H9 (cell line): ENCODE results near the gene SHMT1. TPM values are rescaled to one million over a fixed set of nuclear protein-coding genes. Genes with fewer than 3 reads are reported as not detected.
A peak's percentile ranks its signal among the peaks of the same experiment; 100 is the strongest.

Experiments used
- DNase-seq: peaks from one replicate; pipeline ENCODE4 v3.0.0-alpha.2; 2017
- H2AFZ ChIP-seq: one replicate; pipeline ENCODE4 v1.6.1; 2013; ENCODE audit warnings: mild to moderate bottlenecking, low read length, control low read depth, moderate library complexity
- H2AK5ac ChIP-seq: 2 replicates; pipeline ENCODE4 v1.6.1; 2013; ENCODE audit warnings: low read length, control low read depth, mixed read lengths; ENCODE audit not compliant: insufficient read length
- H2BK120ac ChIP-seq: one replicate; pipeline ENCODE4 v1.6.1; 2013; ENCODE audit warnings: low read depth, mild to moderate bottlenecking, low read length, control low read depth, inconsistent platforms; ENCODE audit not compliant: poor library complexity, severe bottlenecking
- H2BK12ac ChIP-seq: 2 replicates; pipeline ENCODE4 v1.6.1; 2013; ENCODE audit warnings: low read length, control low read depth, mixed read lengths, low read depth; ENCODE audit not compliant: insufficient read length
- H2BK15ac ChIP-seq: 2 replicates; pipeline ENCODE4 v1.6.1; 2013; ENCODE audit warnings: low read depth, low read length, control low read depth
- H2BK20ac ChIP-seq: one replicate; pipeline ENCODE4 v1.6.1; 2013; ENCODE audit warnings: low read depth, mild to moderate bottlenecking, low read length, control low read depth, inconsistent platforms; ENCODE audit not compliant: poor library complexity, severe bottlenecking
- H2BK5ac ChIP-seq: 2 replicates; pipeline ENCODE4 v1.6.1; 2013; ENCODE audit warnings: low read length, control low read depth, mixed read lengths; ENCODE audit not compliant: insufficient read length
- H3K14ac ChIP-seq: 2 replicates; pipeline ENCODE4 v1.6.1; 2013; ENCODE audit warnings: low read length, control low read depth; ENCODE audit not compliant: insufficient read depth
- H3K18ac ChIP-seq: 2 replicates; pipeline ENCODE4 v1.6.1; 2013; ENCODE audit warnings: low read depth, mild to moderate bottlenecking, mixed read lengths, low read length, control low read depth; ENCODE audit not compliant: insufficient read length
- H3K23ac ChIP-seq: 2 replicates; pipeline ENCODE4 v1.6.1; 2013; ENCODE audit warnings: low read length, control low read depth, mixed read lengths, low read depth; ENCODE audit not compliant: insufficient read length
- H3K23me2 ChIP-seq: 2 replicates; pipeline ENCODE4 v1.6.1; 2013; ENCODE audit warnings: low read depth, mild to moderate bottlenecking, mixed read lengths, low read length, control low read depth; ENCODE audit not compliant: insufficient read length, poor library complexity, severe bottlenecking
- H3K27ac ChIP-seq: 2 replicates; pipeline ENCODE4 v1.5.1; 2013; ENCODE audit warnings: low read length, control low read depth, mixed read lengths, low read depth; ENCODE audit not compliant: insufficient read length
- H3K27me3 ChIP-seq: 2 replicates; pipeline ENCODE4 v1.6.1; 2013; ENCODE audit warnings: low read length, control low read depth, inconsistent platforms; ENCODE audit not compliant: insufficient read depth
- H3K4ac ChIP-seq: 2 replicates; pipeline ENCODE4 v1.6.1; 2013; ENCODE audit warnings: low read depth, mild to moderate bottlenecking, control low read depth, inconsistent platforms, low read length, moderate library complexity
- H3K4me1 ChIP-seq: 2 replicates; pipeline ENCODE4 v1.6.1; 2013; ENCODE audit warnings: low read length, control low read depth, inconsistent platforms; ENCODE audit not compliant: insufficient read depth
- H3K4me2 ChIP-seq: 2 replicates; pipeline ENCODE4 v1.6.1; 2013; ENCODE audit warnings: low read length, control low read depth, mixed read lengths; ENCODE audit not compliant: insufficient read length, insufficient read depth
- H3K56ac ChIP-seq: 2 replicates; pipeline ENCODE4 v1.6.1; 2013; ENCODE audit warnings: low read depth, mild to moderate bottlenecking, mixed read lengths, low read length, control low read depth; ENCODE audit not compliant: insufficient read length
- H3K79me1 ChIP-seq: 2 replicates; pipeline ENCODE4 v1.6.1; 2013; ENCODE audit warnings: low read depth, mild to moderate bottlenecking, moderate library complexity, low read length, control low read depth, inconsistent platforms; ENCODE audit not compliant: insufficient read depth, poor library complexity, severe bottlenecking
- H3K79me2 ChIP-seq: 2 replicates; pipeline ENCODE4 v1.6.1; 2013; ENCODE audit warnings: low read length, control low read depth, inconsistent platforms; ENCODE audit not compliant: insufficient read depth
- H3K9ac ChIP-seq: 2 replicates; pipeline ENCODE4 v1.6.1; 2013; ENCODE audit warnings: low read length, control low read depth, mixed read lengths; ENCODE audit not compliant: insufficient read length; ENCODE audit errors: extremely low read depth
- H3K9me3 ChIP-seq: one replicate; pipeline ENCODE4 v1.6.1; 2013; ENCODE audit warnings: low read depth, low read length, inconsistent platforms; ENCODE audit not compliant: control insufficient read depth
- H3T11ph ChIP-seq: one replicate; pipeline ENCODE4 v1.6.1; 2013; ENCODE audit warnings: mild to moderate bottlenecking, low read length, control low read depth, inconsistent platforms
- H4K20me1 ChIP-seq: one replicate; pipeline ENCODE4 v1.6.1; 2013; ENCODE audit not compliant: control insufficient read depth, insufficient read length, insufficient read depth
- H4K5ac ChIP-seq: 2 replicates; pipeline ENCODE4 v1.6.1; 2013; ENCODE audit warnings: low read depth, mild to moderate bottlenecking, mixed read lengths, low read length, control low read depth; ENCODE audit not compliant: insufficient read length
- H4K8ac ChIP-seq: replicated peaks from 2 replicates; pipeline ENCODE4 v1.6.1; 2013; ENCODE audit warnings: low read length, control low read depth, mixed read lengths, low read depth; ENCODE audit not compliant: insufficient read length
- H4K91ac ChIP-seq: 2 replicates; pipeline ENCODE4 v1.6.1; 2013; ENCODE audit warnings: low read depth, mild to moderate bottlenecking, moderate library complexity, mixed read lengths, low read length, control low read depth; ENCODE audit not compliant: insufficient read length
- H3K27ac Mint-ChIP-seq, 3 experiments: 2 replicates in 2 of 3; 3 replicates in 1 of 3; pipeline ENCODE4 v1.8.0; 2020 to 2021; ENCODE audit warnings: mixed read lengths in 3 of 3, mild to moderate bottlenecking in 1 of 3, moderate library complexity in 1 of 3
- H3K27me3 Mint-ChIP-seq: 2 replicates; pipeline ENCODE4 v1.8.0; 2021; ENCODE audit warnings: low read depth, mild to moderate bottlenecking, moderate library complexity, mixed read lengths
- H3K36me3 Mint-ChIP-seq, 3 experiments: 2 replicates in 2 of 3; 3 replicates in 1 of 3; pipeline ENCODE4 v1.8.0; 2020 to 2021; ENCODE audit warnings: low read depth in 3 of 3, mixed read lengths in 3 of 3; ENCODE audit not compliant: insufficient read depth in 1 of 3
- H3K4me1 Mint-ChIP-seq, 2 experiments: 2 replicates each; pipeline ENCODE4 v1.8.0; 2020; ENCODE audit warnings: mixed read lengths in 2 of 2
- H3K4me3 Mint-ChIP-seq, 2 experiments: 2 replicates in 1 of 2; 3 replicates in 1 of 2; pipeline ENCODE4 v1.8.0; 2020 to 2021; ENCODE audit warnings: mild to moderate bottlenecking in 2 of 2, mixed read lengths in 2 of 2, moderate library complexity in 1 of 2
- H3K9me3 Mint-ChIP-seq, 2 experiments: 2 replicates in 1 of 2; 3 replicates in 1 of 2; pipeline ENCODE4 v1.8.0; 2020; ENCODE audit warnings: mild to moderate bottlenecking in 2 of 2, mixed read lengths in 2 of 2, moderate library complexity in 1 of 2
- CTCF ChIP-seq: fragments of 200-600 bp; sonication (generic); conservative IDR thresholded peaks from 3 replicates; pipeline ENCODE4 v1.8.0; 2021; ENCODE audit warnings: antibody characterized with exemption, mild to moderate bottlenecking
- WGBS: extraction: QIAGEN DNeasy Blood & Tissue Kit; methylation state at CpG from one replicate; pipeline ENCODE4 v1.1.7; 2013; ENCODE audit warnings: missing lambda C conversion rate, low lambda C conversion rate, mixed read lengths; ENCODE audit not compliant: insufficient read length; ENCODE audit errors: extremely low coverage; 5-methylcytosine and 5-hydroxymethylcytosine counted together
- total RNA-seq: library from RNA; stranded (reverse); gene quantifications from 2 replicates; pipeline ENCODE4 v1.2.1, GENCODE V29; 2021

SHMT1 gene
- total RNA-seq, 1 experiment from 2014 or later = 42.8 TPM

GRCh38 chr17:18314059-18314730, 49.2 kb downstream of the SHMT1 start:
- H2BK120ac ChIP-seq = no peak overlapping the region
- no peak overlapping the region for H2BK12ac ChIP-seq
- H2BK15ac ChIP-seq = no peak overlapping the region
- H3T11ph ChIP-seq = no peak overlapping the region
- peak overlapping the region; percentile 69 for H3K23ac ChIP-seq
- Mint-ChIP-seq H3K27me3 (no peaks in the 10 kb centered on the region), H3K4me3 (peak overlapping the region; percentile 98 to 100), H3K36me3 (peaks cover 29 to 63% (median 58%) of the 10 kb centered on the region in 3 experiments; a peak in 6 of 7 replicates), H3K4me1 (peaks cover 42 to 44% of the 10 kb centered on the region in 2 experiments), H3K27ac (peak overlapping the region; percentile 47 to 100 (median 100); a peak in 5 of 7 replicates), H3K9me3 (no peaks in the 10 kb centered on the region; a peak in 2 of 5 replicates)
- no peak overlapping the region for H4K5ac ChIP-seq
- H3K23me2 ChIP-seq = peaks cover 15% of the 10 kb centered on the region
- TF ChIP-seq CTCF = no peak
- H3K4ac ChIP-seq = no peak overlapping the region
- peaks cover 43% of the 10 kb centered on the region for H3K79me1 ChIP-seq
- no peak overlapping the region for H4K91ac ChIP-seq
- peak overlapping the region; percentile 87 for H3K9ac ChIP-seq
- WGBS = no CpG with 5 or more reads among the region's 39 CpGs
- no peaks in the 10 kb centered on the region for H4K20me1 ChIP-seq
- no peak overlapping the region for H3K27ac ChIP-seq
- H2AK5ac ChIP-seq = no peak overlapping the region
- H3K9me3 ChIP-seq = no peaks in the 10 kb centered on the region
- H4K8ac ChIP-seq = no peak overlapping the region
- peaks cover 42% of the 10 kb centered on the region; the same call in 1 of the 2 replicates for H3K79me2 ChIP-seq
- H3K27me3 ChIP-seq = no peaks in the 10 kb centered on the region
- H3K4me2 ChIP-seq = peak overlapping the region; percentile 100
- H3K14ac ChIP-seq = peak overlapping the region; percentile 59
- peak overlapping the region; percentile 43 for H3K18ac ChIP-seq
- no peak overlapping the region for H2AFZ ChIP-seq
- H2BK20ac ChIP-seq = no peak overlapping the region
- DNase-seq = no peak
- H2BK5ac ChIP-seq = no peak overlapping the region
- H3K56ac ChIP-seq = no peak overlapping the region
- H3K4me1 ChIP-seq = peaks cover 2% of the 10 kb centered on the region; the same call in 1 of the 2 replicates
